GM23338 (cell line): Measurements from ENCODE around the gene PAPPA.

Experiments used
- CTCF ChIP-seq, 2 experiments: fragments of 200-600 bp in 1 of 2; sonication (generic) in 1 of 2; conservative IDR thresholded peaks; 2 replicates each; pipeline versions ENCODE4 v1.5.1 to v1.6.1; 2016 to 2017; ENCODE audit warnings: antibody characterized with exemption in 2 of 2, low read depth in 2 of 2, mild to moderate bottlenecking in 2 of 2, moderate library complexity in 1 of 2
- EZH2phosphoT487 ChIP-seq: fragments of 200-600 bp; sonication (generic); IDR thresholded peaks from one replicate; pipeline ENCODE4 v1.8.1; 2018; ENCODE audit warnings: antibody characterized with exemption; ENCODE audit not compliant: unreplicated experiment

DNA sequence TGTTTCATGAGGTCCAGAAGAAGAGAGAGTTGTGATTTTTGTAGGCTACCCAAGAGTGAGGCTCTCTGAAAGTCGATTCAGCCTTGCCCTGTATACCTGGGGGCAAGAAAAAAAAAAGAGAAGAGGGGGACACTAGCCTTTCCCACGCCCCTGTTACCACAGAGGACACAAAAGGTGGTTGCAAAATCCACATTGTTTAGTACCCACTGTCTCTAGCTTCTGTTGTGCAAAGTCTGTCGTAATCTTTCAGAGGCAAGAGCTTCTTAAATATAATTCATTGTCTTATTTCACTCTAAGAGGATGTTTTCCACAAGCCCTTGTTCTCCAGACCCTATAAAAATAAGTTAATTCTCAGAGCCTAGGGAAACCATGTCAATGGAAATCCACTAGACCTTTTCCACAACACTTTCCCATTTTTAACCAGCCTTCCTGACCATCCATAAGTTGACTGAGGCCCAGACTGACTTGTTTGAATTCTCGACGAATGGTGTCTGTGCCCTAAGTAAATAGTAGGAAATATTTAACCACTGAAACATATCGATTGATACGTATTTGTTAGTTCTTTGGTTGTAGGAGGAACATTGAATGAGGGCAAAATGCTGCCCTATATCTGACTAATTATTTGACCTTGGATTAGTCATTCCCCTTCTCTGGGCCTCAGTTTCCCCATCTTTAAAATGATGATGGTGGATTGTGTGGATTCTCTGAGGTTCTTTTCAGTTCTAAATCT lies 182.7 kb downstream of the PAPPA start:
- no peak for TF ChIP-seq EZH2phosphoT487
- TF ChIP-seq CTCF (conservative IDR thresholded peaks at IDR 0.05; ENCODE audit: low read depth in 2 of 2) = no peak
